ENCODE results near the gene TMEM204.

TMEM204 gene

DNA sequence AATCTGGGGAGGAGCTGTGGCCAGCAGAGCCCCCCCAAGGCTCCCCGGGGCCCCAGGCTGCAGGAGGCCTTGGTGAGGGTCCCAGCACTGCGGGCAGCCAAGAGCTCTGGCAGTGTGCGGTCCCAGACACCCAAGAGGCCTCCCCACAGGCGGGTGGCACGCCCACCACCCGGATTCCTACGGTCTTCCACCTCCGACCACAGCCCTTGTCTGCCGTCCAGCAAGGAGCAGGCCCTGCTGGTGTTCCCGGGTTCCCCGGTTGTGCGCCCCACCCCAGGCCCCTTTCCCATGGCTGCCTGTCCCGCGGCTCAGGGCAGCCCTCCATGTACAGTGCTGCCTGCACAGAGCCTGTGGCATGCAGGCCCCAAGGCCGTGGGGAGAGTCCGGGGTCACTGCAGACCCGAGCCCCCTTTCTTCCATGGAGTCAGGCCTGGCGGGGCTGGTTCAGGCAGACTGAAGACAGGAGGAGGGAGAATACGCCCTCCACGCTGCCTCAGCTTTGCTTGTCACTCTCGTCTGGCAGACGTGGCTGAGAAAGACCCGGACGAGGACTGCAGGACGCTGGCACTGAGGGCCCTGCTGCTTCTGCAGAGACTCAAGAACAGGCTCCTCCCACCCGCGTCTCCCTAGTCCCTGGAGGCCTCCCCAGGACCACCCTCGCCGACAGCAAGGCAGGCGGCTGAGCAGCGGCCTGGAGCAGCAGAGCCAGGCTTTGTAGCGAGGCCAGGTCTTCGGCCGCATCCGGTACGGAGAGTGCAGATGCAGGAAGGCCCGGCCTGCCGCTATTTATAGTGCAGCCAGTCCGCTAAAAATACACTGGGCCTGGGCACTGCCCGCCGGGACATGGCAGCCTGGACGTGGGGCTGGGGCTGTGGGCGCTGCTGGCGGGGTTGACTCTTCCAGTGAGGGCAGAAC lies 23.9 kb upstream of the TMEM204 start:
- TF ChIP-seq, protein P1, sequence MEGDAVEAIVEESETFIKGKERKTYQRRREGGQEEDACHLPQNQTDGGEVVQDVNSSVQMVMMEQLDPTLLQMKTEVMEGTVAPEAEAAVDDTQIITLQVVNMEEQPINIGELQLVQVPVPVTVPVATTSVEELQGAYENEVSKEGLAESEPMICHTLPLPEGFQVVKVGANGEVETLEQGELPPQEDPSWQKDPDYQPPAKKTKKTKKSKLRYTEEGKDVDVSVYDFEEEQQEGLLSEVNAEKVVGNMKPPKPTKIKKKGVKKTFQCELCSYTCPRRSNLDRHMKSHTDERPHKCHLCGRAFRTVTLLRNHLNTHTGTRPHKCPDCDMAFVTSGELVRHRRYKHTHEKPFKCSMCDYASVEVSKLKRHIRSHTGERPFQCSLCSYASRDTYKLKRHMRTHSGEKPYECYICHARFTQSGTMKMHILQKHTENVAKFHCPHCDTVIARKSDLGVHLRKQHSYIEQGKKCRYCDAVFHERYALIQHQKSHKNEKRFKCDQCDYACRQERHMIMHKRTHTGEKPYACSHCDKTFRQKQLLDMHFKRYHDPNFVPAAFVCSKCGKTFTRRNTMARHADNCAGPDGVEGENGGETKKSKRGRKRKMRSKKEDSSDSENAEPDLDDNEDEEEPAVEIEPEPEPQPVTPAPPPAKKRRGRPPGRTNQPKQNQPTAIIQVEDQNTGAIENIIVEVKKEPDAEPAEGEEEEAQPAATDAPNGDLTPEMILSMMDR (IDR thresholded peaks at IDR 0.05) = no peak

DNA sequence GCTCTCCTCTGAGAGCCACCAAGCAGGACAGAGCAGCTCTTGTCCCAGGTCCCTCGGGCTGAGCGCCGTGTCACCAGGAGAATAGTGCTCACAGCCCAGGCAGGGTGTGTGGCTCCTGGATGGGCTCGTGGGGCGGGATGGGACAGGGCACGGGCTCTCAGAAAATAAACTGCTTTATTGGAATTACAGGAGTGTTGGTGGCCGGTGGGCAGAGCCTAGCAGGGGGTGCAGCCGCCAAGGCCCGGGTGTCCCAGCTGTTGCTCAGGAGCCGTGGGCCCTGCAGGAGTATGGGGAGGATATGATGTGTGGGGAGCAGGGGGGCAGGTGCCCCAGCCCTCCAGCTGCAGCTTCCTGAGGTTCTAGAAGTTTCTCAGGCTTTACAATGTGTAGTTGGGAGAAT lies 23.2 kb upstream of the TMEM204 start:
- TF ChIP-seq, protein P1 (IDR thresholded peaks at IDR 0.05) = no peak

DNA sequence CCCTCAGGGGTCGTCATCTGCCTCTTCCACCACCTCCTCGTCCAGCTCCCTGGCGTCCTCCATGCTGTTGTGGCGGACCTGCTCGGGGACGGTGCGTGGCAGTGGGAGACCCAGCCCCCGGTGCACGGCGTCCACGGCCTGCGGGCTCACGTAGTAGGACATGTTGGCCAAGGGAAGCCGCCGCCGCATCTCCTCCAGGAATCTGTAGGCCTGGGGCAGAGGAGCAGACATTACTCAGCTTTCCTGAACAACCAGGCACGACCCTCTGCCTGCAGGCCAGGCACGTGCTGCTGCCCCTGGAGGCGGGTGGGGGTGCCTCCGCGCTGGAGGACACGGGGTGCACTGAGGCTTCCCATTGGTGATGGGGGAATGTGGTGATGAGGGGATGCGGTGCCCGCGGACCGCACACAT lies 22.5 kb upstream of the TMEM204 start:
- TF ChIP-seq, protein P1 (IDR thresholded peaks at IDR 0.05) = no peak

DNA sequence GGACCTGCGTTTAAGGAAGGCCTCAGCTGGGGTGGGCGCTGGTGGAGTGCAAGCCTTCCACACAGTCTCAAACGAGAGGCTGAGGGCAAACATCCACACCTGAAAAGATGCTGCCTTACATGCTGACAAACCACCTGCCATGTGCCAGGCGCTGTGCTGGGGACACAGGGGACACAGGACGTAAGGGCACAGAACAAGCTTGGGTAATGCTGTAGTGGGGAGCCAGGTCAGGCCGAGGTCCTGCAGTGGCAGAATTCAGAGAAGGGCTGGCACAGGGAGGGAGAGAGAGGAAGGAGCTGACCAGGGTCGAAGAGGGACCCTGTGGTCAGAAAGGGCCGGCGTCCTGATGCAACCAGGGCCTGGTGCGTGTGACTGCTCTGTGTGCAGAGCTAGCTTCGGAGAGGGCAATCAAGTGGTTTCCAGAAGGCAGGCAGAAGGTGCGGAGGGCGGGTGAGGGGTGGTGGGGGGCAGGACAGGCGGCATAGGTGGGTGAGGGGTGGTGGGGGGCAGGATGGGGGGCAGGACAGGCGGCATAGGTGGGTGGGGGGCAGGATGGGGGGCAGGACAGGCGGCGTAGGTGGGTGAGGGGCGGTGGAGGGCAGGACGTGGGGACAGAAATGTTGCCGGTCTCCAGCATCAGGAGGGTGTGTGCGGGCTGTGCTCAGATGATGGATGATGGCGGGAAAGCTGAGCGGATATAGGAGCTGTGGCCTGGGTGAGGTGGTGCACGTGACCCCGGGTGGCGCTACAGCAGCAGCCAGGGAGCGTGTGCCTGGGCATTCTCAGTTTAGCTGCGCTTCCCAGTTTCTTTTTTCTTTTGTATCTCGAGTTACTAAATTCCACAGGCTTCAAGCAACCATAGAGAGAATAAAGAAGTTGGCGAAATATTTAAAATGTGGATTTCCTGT lies 21.6 kb upstream of the TMEM204 start:
- TF ChIP-seq, protein P1 (IDR thresholded peaks at IDR 0.05) = no peak

DNA sequence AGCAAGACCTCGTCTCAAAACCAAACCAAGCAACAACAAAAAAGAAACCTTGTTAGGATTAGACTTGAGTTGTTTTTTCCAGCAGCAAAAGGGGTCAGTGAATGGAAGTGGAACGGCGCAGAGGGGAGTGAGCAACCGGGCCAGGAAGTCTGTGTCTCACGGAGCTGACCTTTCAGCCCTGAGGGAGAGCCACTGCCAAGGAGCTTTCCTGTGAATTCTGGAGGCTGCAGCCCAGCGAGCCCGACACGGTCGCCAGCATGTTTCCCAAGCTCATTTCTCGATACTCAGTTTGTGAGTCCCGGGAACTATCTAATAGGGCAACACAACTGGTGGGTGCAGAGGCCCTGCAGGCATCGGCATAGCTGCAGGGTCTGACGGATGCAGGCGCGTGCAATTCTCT lies 20.7 kb upstream of the TMEM204 start:
- TF ChIP-seq, protein P1 (IDR thresholded peaks at IDR 0.05) = no peak

DNA sequence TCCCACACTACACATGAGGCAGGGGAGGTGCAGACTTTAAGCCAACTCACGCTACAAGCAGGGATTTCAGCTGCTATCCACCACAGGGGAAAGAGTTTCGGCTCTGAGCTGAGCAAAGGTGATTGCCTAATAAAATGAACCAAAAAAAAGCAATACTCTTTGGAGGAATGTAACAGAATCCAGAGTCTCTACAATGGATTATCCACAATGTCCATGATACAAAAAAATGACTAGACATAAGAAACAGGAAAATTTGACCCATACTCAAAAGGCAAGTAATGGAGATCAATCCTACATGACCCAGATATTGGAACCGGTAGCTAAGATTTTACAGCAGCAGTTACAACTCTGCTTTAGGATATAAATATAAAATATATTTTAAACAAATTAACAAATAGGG lies 19.0 kb upstream of the TMEM204 start:
- TF ChIP-seq, protein P1 (IDR thresholded peaks at IDR 0.05) = no peak

DNA sequence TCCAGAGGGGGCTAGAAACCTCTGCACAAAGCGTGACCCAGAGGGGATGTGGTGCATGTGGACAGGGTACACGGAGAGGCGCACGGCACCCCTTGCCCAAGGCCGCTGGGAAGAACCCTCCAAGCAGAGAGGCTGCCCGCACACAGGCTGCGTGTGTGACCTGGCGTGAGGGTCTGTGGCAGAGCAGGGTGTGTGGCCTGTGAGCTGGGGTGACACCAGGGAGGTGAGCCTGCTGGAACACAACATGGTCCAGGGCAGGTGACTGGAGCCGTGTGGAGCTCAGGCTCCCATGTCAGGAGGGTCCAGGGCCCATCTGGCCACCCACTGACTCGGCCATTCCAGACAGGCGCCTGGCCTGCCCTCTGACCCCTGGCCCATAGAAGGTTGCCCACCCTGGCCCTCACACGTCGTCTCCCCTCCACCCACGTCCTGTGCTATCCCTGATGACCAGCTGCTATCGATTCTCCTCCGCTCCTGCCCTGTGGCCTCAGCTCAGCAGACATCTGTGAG lies 14.8 kb upstream of the TMEM204 start:
- TF ChIP-seq, protein P1 (IDR thresholded peaks at IDR 0.05) = no peak
